Measurements from ENCODE around the gene GNB1.
A peak's percentile ranks its signal among the peaks of the same experiment; 100 is the strongest.

The GNB1 gene

GRCh38 chr1:1771096-1771495 is 119.8 kb downstream of the GNB1 start:
- Histone ChIP-seq H2BK120ac (ENCODE audit: low read depth, low read length) (no peak overlapping the region), H3K4ac (ENCODE audit: low read length) (no peak overlapping the region), H2AFZ (ENCODE audit: low read length) (no peak overlapping the region), H3K14ac (ENCODE audit: low read length) (no peak overlapping the region), H3K4me2 (ENCODE audit: insufficient read depth, low read length, poor library complexity, severe bottlenecking) (no peak overlapping the region), H2AK5ac (ENCODE audit: low read depth, low read length) (no peak overlapping the region), H2BK15ac (ENCODE audit: low read length) (no peak overlapping the region), H3K27me3 (ENCODE audit: control insufficient read depth in 3 of 3, insufficient read depth in 3 of 3, low read depth in 1 of 3, low read length in 3 of 3) (no peaks in the 10 kb centered on the region), H2BK12ac (ENCODE audit: low read length) (no peak overlapping the region), H3K18ac (ENCODE audit: low read length) (no peak overlapping the region), H2BK5ac (ENCODE audit: low read length) (no peak overlapping the region), H3K79me1 (ENCODE audit: low read depth, low read length) (peaks cover 8% of the 10 kb centered on the region), H3K9ac (ENCODE audit: low read depth, low read length, poor library complexity) (no peak overlapping the region), H3K9me3 (replicated peaks in 1 of 2; ENCODE audit: control insufficient read depth in 2 of 2, insufficient read depth in 1 of 2, low read depth in 1 of 2, low read length in 2 of 2) (peaks cover 4 to 23% of the 10 kb centered on the region in 2 donors), H3K4me3 (ENCODE audit: low read length in 2 of 2) (no peak overlapping the region), H3K4me1 (ENCODE audit: control insufficient read depth in 2 of 2, insufficient read depth in 1 of 2, low read depth in 1 of 2, low read length in 2 of 2) (peaks cover 4 to 7% of the 10 kb centered on the region in 2 donors), H3K27ac (replicated peaks; ENCODE audit: low read length) (no peak overlapping the region), H3K36me3 (replicated peaks in 1 of 2; ENCODE audit: control insufficient read depth in 2 of 2, insufficient read depth in 2 of 2, low read length in 2 of 2) (peaks cover 8 to 40% of the 10 kb centered on the region in 2 donors), H3K23ac (ENCODE audit: low read depth, low read length, poor library complexity) (no peak overlapping the region), H4K91ac (ENCODE audit: low read depth, low read length, poor library complexity) (no peak overlapping the region), H4K8ac (ENCODE audit: low read depth, low read length) (no peak overlapping the region)
- no CpG with 5 or more reads among the region's 3 CpGs for whole genome bisulfite sequencing, 2 donors (ENCODE audit: extremely low coverage in 2 of 2, insufficient read length in 2 of 2, insufficient replicate concordance in 1 of 2)
- no peak for DNase-seq (ENCODE audit: low spot score)

- H2BK15ac ChIP-seq (ENCODE audit: low read length) = no peak overlapping the region
- H2BK5ac ChIP-seq (ENCODE audit: low read length) = no peak overlapping the region
- no peaks in the 10 kb centered on the region for H3K27me3 ChIP-seq (ENCODE audit: control insufficient read depth in 3 of 3, insufficient read depth in 3 of 3, low read depth in 1 of 3, low read length in 3 of 3)
- H2AK5ac ChIP-seq (ENCODE audit: low read depth, low read length) = no peak overlapping the region
- no peak overlapping the region for H3K18ac ChIP-seq (ENCODE audit: low read length)
- H3K4me2 ChIP-seq (ENCODE audit: insufficient read depth, low read length, poor library complexity, severe bottlenecking) = no peak overlapping the region
- H3K79me1 ChIP-seq (ENCODE audit: low read depth, low read length) = peaks cover 8% of the 10 kb centered on the region
- H4K8ac ChIP-seq (ENCODE audit: low read depth, low read length) = no peak overlapping the region
- H3K9me3 ChIP-seq (replicated peaks in 1 of 2; ENCODE audit: control insufficient read depth in 2 of 2, insufficient read depth in 1 of 2, low read depth in 1 of 2, low read length in 2 of 2) = peaks cover 4 to 23% of the 10 kb centered on the region in 2 donors
- no peak overlapping the region for H2AFZ ChIP-seq (ENCODE audit: low read length)
- no peak overlapping the region for H3K4ac ChIP-seq (ENCODE audit: low read length)
- peaks cover 8 to 46% of the 10 kb centered on the region in 2 donors for H3K36me3 ChIP-seq (replicated peaks in 1 of 2; ENCODE audit: control insufficient read depth in 2 of 2, insufficient read depth in 2 of 2, low read length in 2 of 2)
- H2BK12ac ChIP-seq (ENCODE audit: low read length) = no peak overlapping the region
- H3K9ac ChIP-seq (ENCODE audit: low read depth, low read length, poor library complexity) = no peak overlapping the region
- no peak overlapping the region for H3K4me3 ChIP-seq (ENCODE audit: low read length in 2 of 2)
- no CpG with 5 or more reads among the region's 3 CpGs for WGBS, 2 donors (ENCODE audit: extremely low coverage in 2 of 2, insufficient read length in 2 of 2, insufficient replicate concordance in 1 of 2)
- H2BK120ac ChIP-seq (ENCODE audit: low read depth, low read length) = no peak overlapping the region
- no peak overlapping the region for H3K27ac ChIP-seq (replicated peaks; ENCODE audit: low read length)
- H3K23ac ChIP-seq (ENCODE audit: low read depth, low read length, poor library complexity) = no peak overlapping the region
- no peak overlapping the region for H3K14ac ChIP-seq (ENCODE audit: low read length)
- no peaks in the 10 kb centered on the region for H3K4me1 ChIP-seq (ENCODE audit: control insufficient read depth in 2 of 2, insufficient read depth in 1 of 2, low read depth in 1 of 2, low read length in 2 of 2)
- no peak for DNase-seq (ENCODE audit: low spot score)
- no peak overlapping the region for H4K91ac ChIP-seq (ENCODE audit: low read depth, low read length, poor library complexity)
These were observed 120.8 kb downstream of the GNB1 start for GRCh38 chr1:1770102-1770501.

- H3K27ac ChIP-seq (replicated peaks; ENCODE audit: low read length) = no peak overlapping the region
- no peak overlapping the region for H3K18ac ChIP-seq (ENCODE audit: low read length)
- H3K4ac ChIP-seq (ENCODE audit: low read length) = no peak overlapping the region
- H3K27me3 ChIP-seq (ENCODE audit: control insufficient read depth in 3 of 3, insufficient read depth in 3 of 3, low read depth in 1 of 3, low read length in 3 of 3) = no peaks in the 10 kb centered on the region
- H3K79me1 ChIP-seq (ENCODE audit: low read depth, low read length) = peaks cover 9% of the 10 kb centered on the region
- no peak overlapping the region for H4K91ac ChIP-seq (ENCODE audit: low read depth, low read length, poor library complexity)
- H3K4me3 ChIP-seq (ENCODE audit: low read length in 2 of 2) = no peak overlapping the region
- H2BK120ac ChIP-seq (ENCODE audit: low read depth, low read length) = no peak overlapping the region
- peaks cover 17 to 58% of the 10 kb centered on the region in 2 donors for H3K36me3 ChIP-seq (replicated peaks in 1 of 2; ENCODE audit: control insufficient read depth in 2 of 2, insufficient read depth in 2 of 2, low read length in 2 of 2)
- H2BK5ac ChIP-seq (ENCODE audit: low read length) = no peak overlapping the region
- H2AK5ac ChIP-seq (ENCODE audit: low read depth, low read length) = no peak overlapping the region
- H2BK12ac ChIP-seq (ENCODE audit: low read length) = no peak overlapping the region
- no peak overlapping the region for H3K14ac ChIP-seq (ENCODE audit: low read length)
- no CpG with 5 or more reads among the region's 7 CpGs for WGBS, 2 donors (ENCODE audit: extremely low coverage in 2 of 2, insufficient read length in 2 of 2, insufficient replicate concordance in 1 of 2)
- H3K23ac ChIP-seq (ENCODE audit: low read depth, low read length, poor library complexity) = no peak overlapping the region
- no peak overlapping the region for H3K4me2 ChIP-seq (ENCODE audit: insufficient read depth, low read length, poor library complexity, severe bottlenecking)
- H2AFZ ChIP-seq (ENCODE audit: low read length) = no peak overlapping the region
- peaks cover 4 to 23% of the 10 kb centered on the region in 2 donors for H3K9me3 ChIP-seq (replicated peaks in 1 of 2; ENCODE audit: control insufficient read depth in 2 of 2, insufficient read depth in 1 of 2, low read depth in 1 of 2, low read length in 2 of 2)
- H3K4me1 ChIP-seq (ENCODE audit: control insufficient read depth in 2 of 2, insufficient read depth in 1 of 2, low read depth in 1 of 2, low read length in 2 of 2) = peaks cover 0 to 7% of the 10 kb centered on the region in 2 donors
- DNase-seq (ENCODE audit: low spot score) = no peak
- no peak overlapping the region for H4K8ac ChIP-seq (ENCODE audit: low read depth, low read length)
- no peak overlapping the region for H3K9ac ChIP-seq (ENCODE audit: low read depth, low read length, poor library complexity)
- H2BK15ac ChIP-seq (ENCODE audit: low read length) = no peak overlapping the region
These were observed 122.5 kb downstream of the GNB1 start for GRCh38 chr1:1768249-1768992.

- H2BK120ac ChIP-seq (ENCODE audit: low read depth, low read length) = no peak overlapping the region
- no CpG with 5 or more reads among the region's 23 CpGs for WGBS, 2 donors (ENCODE audit: extremely low coverage in 2 of 2, insufficient read length in 2 of 2, insufficient replicate concordance in 1 of 2)
- no peak overlapping the region for H3K18ac ChIP-seq (ENCODE audit: low read length)
- no peak overlapping the region for H4K91ac ChIP-seq (ENCODE audit: low read depth, low read length, poor library complexity)
- H3K4ac ChIP-seq (ENCODE audit: low read length) = no peak overlapping the region
- no peaks in the 10 kb centered on the region for H3K27me3 ChIP-seq (ENCODE audit: control insufficient read depth in 3 of 3, insufficient read depth in 3 of 3, low read depth in 1 of 3, low read length in 3 of 3)
- H2AFZ ChIP-seq (ENCODE audit: low read length) = no peak overlapping the region
- H3K9ac ChIP-seq (ENCODE audit: low read depth, low read length, poor library complexity) = no peak overlapping the region
- H3K4me3 ChIP-seq (ENCODE audit: low read length in 2 of 2) = no peak overlapping the region
- peaks cover 15% of the 10 kb centered on the region for H3K79me1 ChIP-seq (ENCODE audit: low read depth, low read length)
- H3K4me2 ChIP-seq (ENCODE audit: insufficient read depth, low read length, poor library complexity, severe bottlenecking) = no peak overlapping the region
- H2BK12ac ChIP-seq (ENCODE audit: low read length) = peak overlapping the region; percentile 58
- H4K8ac ChIP-seq (ENCODE audit: low read depth, low read length) = no peak overlapping the region
- no peak overlapping the region for H3K23ac ChIP-seq (ENCODE audit: low read depth, low read length, poor library complexity)
- H2BK15ac ChIP-seq (ENCODE audit: low read length) = no peak overlapping the region
- no peak overlapping the region for H2AK5ac ChIP-seq (ENCODE audit: low read depth, low read length)
- H3K36me3 ChIP-seq (replicated peaks in 1 of 2; ENCODE audit: control insufficient read depth in 2 of 2, insufficient read depth in 2 of 2, low read length in 2 of 2) = peaks cover 30 to 73% of the 10 kb centered on the region in 2 donors
- DNase-seq (ENCODE audit: low spot score) = no peak
- H3K27ac ChIP-seq (replicated peaks; ENCODE audit: low read length) = no peak overlapping the region
- peaks cover 0 to 14% of the 10 kb centered on the region in 2 donors for H3K9me3 ChIP-seq (replicated peaks in 1 of 2; ENCODE audit: control insufficient read depth in 2 of 2, insufficient read depth in 1 of 2, low read depth in 1 of 2, low read length in 2 of 2)
- H3K14ac ChIP-seq (ENCODE audit: low read length) = no peak overlapping the region
- peaks cover 0 to 7% of the 10 kb centered on the region in 2 donors for H3K4me1 ChIP-seq (ENCODE audit: control insufficient read depth in 2 of 2, insufficient read depth in 1 of 2, low read depth in 1 of 2, low read length in 2 of 2)
- H2BK5ac ChIP-seq (ENCODE audit: low read length) = no peak overlapping the region
These were observed 125.9 kb downstream of the GNB1 start for GRCh38 chr1:1764876-1765470.
